ENCODE measurements around the gene CDH8.
"Not testable (repeated sequence)": the region's sequence is repeated elsewhere in the genome, so short reads cannot be mapped to it uniquely, and the experiment has no call there.

DNA sequence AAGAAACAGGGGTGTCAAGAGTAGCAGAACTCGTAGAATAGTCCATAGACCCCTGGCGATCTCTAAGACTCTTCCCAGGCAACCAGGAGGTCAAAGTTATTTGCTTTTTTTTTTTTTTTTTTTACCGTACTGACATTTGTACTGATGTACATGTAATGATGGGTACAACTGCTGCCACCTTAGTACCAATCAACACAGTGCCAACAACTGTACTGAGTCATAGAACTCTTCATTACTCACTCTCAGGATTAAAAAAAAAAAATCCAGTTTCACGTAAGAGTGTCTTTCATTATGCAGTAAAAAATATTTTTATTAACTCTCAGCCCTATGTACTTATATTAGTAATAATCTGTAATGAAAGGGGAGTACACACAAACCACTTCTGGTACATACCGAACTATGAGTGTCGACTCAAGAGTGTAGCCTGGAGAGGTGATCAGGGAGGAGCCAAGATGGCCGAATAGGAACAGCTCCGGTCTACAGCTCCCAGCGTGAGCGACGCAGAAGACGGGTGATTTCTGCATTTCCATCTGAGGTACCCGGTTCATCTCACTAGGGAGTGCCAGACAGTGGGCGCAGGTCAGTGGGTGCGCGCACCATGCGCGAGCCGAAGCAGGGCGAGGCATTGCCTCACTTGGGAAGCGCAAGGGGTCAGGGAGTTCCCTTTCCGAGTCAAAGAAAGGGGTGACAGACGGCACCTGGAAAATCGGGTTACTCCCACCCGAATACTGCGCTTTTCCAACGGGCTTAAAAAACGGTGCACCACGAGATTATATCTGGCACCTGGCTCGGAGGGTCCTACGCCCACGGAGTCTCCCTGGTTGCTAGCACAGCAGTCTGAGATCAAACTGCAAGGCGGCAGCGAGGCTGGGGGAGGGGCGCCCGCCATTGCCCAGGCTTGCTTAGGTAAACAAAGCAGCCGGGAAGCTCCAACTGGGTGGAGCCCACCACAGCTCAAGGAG, 118.1 kb downstream of the CDH8 start:
- TF ChIP-seq, protein P1, sequence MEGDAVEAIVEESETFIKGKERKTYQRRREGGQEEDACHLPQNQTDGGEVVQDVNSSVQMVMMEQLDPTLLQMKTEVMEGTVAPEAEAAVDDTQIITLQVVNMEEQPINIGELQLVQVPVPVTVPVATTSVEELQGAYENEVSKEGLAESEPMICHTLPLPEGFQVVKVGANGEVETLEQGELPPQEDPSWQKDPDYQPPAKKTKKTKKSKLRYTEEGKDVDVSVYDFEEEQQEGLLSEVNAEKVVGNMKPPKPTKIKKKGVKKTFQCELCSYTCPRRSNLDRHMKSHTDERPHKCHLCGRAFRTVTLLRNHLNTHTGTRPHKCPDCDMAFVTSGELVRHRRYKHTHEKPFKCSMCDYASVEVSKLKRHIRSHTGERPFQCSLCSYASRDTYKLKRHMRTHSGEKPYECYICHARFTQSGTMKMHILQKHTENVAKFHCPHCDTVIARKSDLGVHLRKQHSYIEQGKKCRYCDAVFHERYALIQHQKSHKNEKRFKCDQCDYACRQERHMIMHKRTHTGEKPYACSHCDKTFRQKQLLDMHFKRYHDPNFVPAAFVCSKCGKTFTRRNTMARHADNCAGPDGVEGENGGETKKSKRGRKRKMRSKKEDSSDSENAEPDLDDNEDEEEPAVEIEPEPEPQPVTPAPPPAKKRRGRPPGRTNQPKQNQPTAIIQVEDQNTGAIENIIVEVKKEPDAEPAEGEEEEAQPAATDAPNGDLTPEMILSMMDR (IDR thresholded peaks at IDR 0.05; ENCODE audit: extremely low read depth in 1 of 2, insufficient read depth in 1 of 2, low read depth in 1 of 2, low read length in 2 of 2): not testable (repeated sequence)
- not testable (repeated sequence) for TF ChIP-seq POLR2AphosphoS5 (IDR thresholded peaks at IDR 0.05; ENCODE audit: insufficient read depth, low read depth, low read length); MYC (IDR thresholded peaks at IDR 0.05; ENCODE audit: low read depth, low read length)
